Stimulated activated naive CD8-positive, alpha-beta T cell treated with anti-CD3 and anti-CD28 coated beads, Interleukin-15, amount 100 ng/mL, for 72 hours (primary cell): Measurements from ENCODE around the gene SMCO3.
A peak's percentile ranks its signal among the peaks of the same experiment; 100 is the strongest.

Experiments used
- ATAC-seq: fragments of 150-1000 bp; cut with Tn5 transposase; 2 replicates; pipeline ENCODE4 v1.10.0; 2021; ENCODE audit warnings: mild to moderate bottlenecking, moderate library complexity
- DNase-seq, 2 donors: peaks; one replicate each; pipeline ENCODE4 v3.0.0; 2021 to 2022
- H3K27ac Mint-ChIP-seq, 2 donors: one replicate each; pipeline ENCODE4 v1.8.0; 2022; ENCODE audit warnings: mild to moderate bottlenecking in 2 of 2, mixed read lengths in 2 of 2, moderate library complexity in 2 of 2
- H3K27me3 Mint-ChIP-seq: one replicate; pipeline ENCODE4 v1.8.0; 2022; ENCODE audit warnings: mixed read lengths
- H3K4me1 Mint-ChIP-seq: one replicate; pipeline ENCODE4 v1.8.0; 2022; ENCODE audit warnings: mild to moderate bottlenecking, mixed read lengths
- H3K4me3 Mint-ChIP-seq, 2 donors: one replicate each; pipeline ENCODE4 v1.8.0; 2022; ENCODE audit warnings: mild to moderate bottlenecking in 2 of 2, mixed read lengths in 2 of 2, moderate library complexity in 1 of 2
- H3K9me3 Mint-ChIP-seq, 2 donors: one replicate each; pipeline ENCODE4 v1.8.0; 2022; ENCODE audit warnings: mixed read lengths in 2 of 2

Gene SMCO3

DNA sequence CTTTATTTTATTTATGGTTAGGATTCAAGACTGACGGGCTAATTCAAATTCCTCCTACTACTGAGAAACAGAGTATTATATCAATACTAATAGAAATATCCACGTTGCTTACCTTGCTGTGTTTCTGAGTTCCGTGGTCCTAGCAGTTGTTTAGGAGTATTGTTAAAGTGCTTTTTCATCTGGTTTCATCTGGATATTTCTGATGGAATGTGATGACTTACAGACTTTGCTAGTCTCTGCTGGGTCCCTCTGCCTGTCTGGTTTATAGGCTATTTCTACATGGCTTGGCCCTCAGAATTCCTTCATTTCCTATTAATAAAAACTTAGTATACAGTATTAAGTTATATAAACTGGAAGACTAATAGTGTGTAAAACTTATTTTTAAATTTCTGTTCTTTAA lies at the start of gene SMCO3:
Gene SMCO3 (minus strand): TSS at position 169 of the 400 bp plus-strand sequence. CDS start 7,502 bp downstream, outside the sequence.
- DNase-seq (no peak), ATAC-seq (no peak)
- peak within 1 kb of the TSS in 1 of 2 donors; percentile 64 for H3K27ac Mint-ChIP-seq
- peaks cover 10% of the 10 kb centered on the region for H3K27me3 Mint-ChIP-seq
- peaks cover 0 to 9% of the 10 kb centered on the region in 2 donors for H3K9me3 Mint-ChIP-seq
- H3K4me1 Mint-ChIP-seq: peaks cover 17% of the 10 kb centered on the region
- H3K4me3 Mint-ChIP-seq: no peak within 1 kb of the TSS

- H3K27me3 Mint-ChIP-seq: no peaks in the 10 kb centered on the region
- ATAC-seq: no peak
- H3K9me3 Mint-ChIP-seq: peaks cover 26 to 51% of the 10 kb centered on the region in 2 donors
- no peak overlapping the region for H3K4me3 Mint-ChIP-seq
- no peak for DNase-seq
- no peak overlapping the region for H3K27ac Mint-ChIP-seq
- no peaks in the 10 kb centered on the region for H3K4me1 Mint-ChIP-seq
Measured at GRCh38 chr12:14860490-14860889, 46.5 kb upstream of the SMCO3 start.

- Mint-ChIP-seq H3K4me1 (no peaks in the 10 kb centered on the region), H3K4me3 (no peak overlapping the region), H3K27ac (no peak overlapping the region), H3K27me3 (no peaks in the 10 kb centered on the region), H3K9me3 (peaks cover 18 to 42% of the 10 kb centered on the region in 2 donors)
- ATAC-seq (no peak), DNase-seq (no peak)
Measured at GRCh38 chr12:14858513-14858912, 44.5 kb upstream of the SMCO3 start.

- ATAC-seq: no peak
- Mint-ChIP-seq H3K27ac (no peak overlapping the region), H3K4me1 (no peaks in the 10 kb centered on the region), H3K4me3 (no peak overlapping the region), H3K9me3 (peaks cover 8 to 33% of the 10 kb centered on the region in 2 donors), H3K27me3 (no peaks in the 10 kb centered on the region)
- DNase-seq: no peak
Measured at GRCh38 chr12:14854586-14855183, 40.7 kb upstream of the SMCO3 start.

GRCh38 chr12:14853961-14854360 lies 40.0 kb upstream of the SMCO3 start:
- Mint-ChIP-seq H3K4me1 (no peaks in the 10 kb centered on the region), H3K4me3 (no peak overlapping the region), H3K9me3 (peaks cover under 1 to 26% of the 10 kb centered on the region in 2 donors), H3K27me3 (no peaks in the 10 kb centered on the region), H3K27ac (no peak overlapping the region)
- no peak for DNase-seq
- no peak for ATAC-seq

- Mint-ChIP-seq H3K4me1 (no peaks in the 10 kb centered on the region), H3K27me3 (no peaks in the 10 kb centered on the region), H3K27ac (no peak overlapping the region), H3K9me3 (peaks cover 0 to 16% of the 10 kb centered on the region in 2 donors), H3K4me3 (no peak overlapping the region)
- no peak for ATAC-seq
- DNase-seq: no peak
Measured at GRCh38 chr12:14852880-14853279, 38.9 kb upstream of the SMCO3 start.

GRCh38 chr12:14850929-14851663 lies 37.1 kb upstream of the SMCO3 start:
- DNase-seq: no peak
- Mint-ChIP-seq H3K9me3 (peaks cover 0 to 2% of the 10 kb centered on the region in 2 donors), H3K27me3 (no peaks in the 10 kb centered on the region), H3K27ac (no peak overlapping the region), H3K4me1 (peaks cover 11% of the 10 kb centered on the region), H3K4me3 (no peak overlapping the region)
- ATAC-seq: no peak

DNA sequence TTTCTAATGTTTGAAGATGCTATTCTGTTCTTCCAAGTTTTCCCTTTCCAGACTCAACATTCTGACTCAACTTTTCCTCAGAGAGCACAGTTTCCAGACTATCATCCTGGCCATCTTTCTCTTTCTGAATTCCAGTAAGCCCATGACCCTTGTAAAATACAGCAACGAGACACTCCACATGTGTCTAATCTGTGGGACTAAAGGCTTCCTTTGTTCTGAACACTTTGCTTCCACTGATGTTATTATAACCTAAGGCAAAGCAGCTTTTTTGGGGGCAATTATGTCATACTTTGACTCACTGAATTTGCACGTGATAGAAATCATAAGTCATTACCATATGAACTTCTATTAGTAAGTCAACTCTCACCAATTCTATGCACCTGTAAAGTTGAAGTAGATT lies 35.7 kb upstream of the SMCO3 start:
- no peak for DNase-seq
- Mint-ChIP-seq H3K4me3 (no peak overlapping the region), H3K9me3 (no peaks in the 10 kb centered on the region), H3K27ac (no peak overlapping the region), H3K27me3 (no peaks in the 10 kb centered on the region), H3K4me1 (peaks cover 22% of the 10 kb centered on the region)
- ATAC-seq: no peak

- ATAC-seq (no peak), DNase-seq (no peak)
- no peak overlapping the region for H3K27ac Mint-ChIP-seq
- peaks cover 22% of the 10 kb centered on the region for H3K4me1 Mint-ChIP-seq
- no peak overlapping the region for H3K4me3 Mint-ChIP-seq
- no peaks in the 10 kb centered on the region for H3K9me3 Mint-ChIP-seq
- H3K27me3 Mint-ChIP-seq: no peaks in the 10 kb centered on the region
Measured at GRCh38 chr12:14846876-14847580, 33.0 kb upstream of the SMCO3 start.

DNA sequence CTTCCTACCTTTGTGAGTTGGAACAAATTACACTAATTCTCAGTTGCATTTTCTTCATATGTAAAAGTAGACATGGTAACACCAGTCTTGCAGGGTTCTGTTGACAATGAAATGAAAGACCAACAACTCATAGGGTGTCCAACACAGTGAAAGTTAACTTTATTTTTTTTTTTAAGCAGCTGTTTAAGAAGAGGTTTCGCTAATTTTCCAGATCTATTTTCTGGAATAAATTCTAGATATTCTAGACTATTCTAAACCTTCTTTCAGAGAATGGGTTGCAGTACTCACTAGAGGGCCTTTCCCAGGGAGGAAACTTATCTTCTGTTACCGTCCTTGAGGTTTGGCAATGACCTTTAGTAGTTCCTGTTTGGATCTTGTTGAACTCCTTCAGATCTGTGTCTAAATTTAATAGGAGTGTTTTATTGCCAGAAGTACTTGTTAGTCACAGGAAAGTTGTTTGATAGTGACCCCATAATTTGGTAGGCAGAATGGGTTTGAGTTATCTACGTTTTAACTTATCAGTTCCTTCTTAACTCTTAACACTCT lies 32.1 kb upstream of the SMCO3 start:
- H3K4me3 Mint-ChIP-seq: no peak overlapping the region
- ATAC-seq (peak; percentile 46), DNase-seq (no peak)
- peaks cover 22% of the 10 kb centered on the region for H3K4me1 Mint-ChIP-seq
- H3K27me3 Mint-ChIP-seq: no peaks in the 10 kb centered on the region
- no peak overlapping the region for H3K27ac Mint-ChIP-seq
- no peaks in the 10 kb centered on the region for H3K9me3 Mint-ChIP-seq

- H3K4me3 Mint-ChIP-seq: peak overlapping the region; percentile 59 to 60
- peaks cover 22% of the 10 kb centered on the region for H3K4me1 Mint-ChIP-seq
- peak overlapping the region; percentile 94 for H3K27ac Mint-ChIP-seq
- no peaks in the 10 kb centered on the region for H3K9me3 Mint-ChIP-seq
- no peaks in the 10 kb centered on the region for H3K27me3 Mint-ChIP-seq
- DNase-seq: peak; percentile 36 to 38
- ATAC-seq: peak; percentile 55
Measured at GRCh38 chr12:14845350-14845750, 31.4 kb upstream of the SMCO3 start.

DNA sequence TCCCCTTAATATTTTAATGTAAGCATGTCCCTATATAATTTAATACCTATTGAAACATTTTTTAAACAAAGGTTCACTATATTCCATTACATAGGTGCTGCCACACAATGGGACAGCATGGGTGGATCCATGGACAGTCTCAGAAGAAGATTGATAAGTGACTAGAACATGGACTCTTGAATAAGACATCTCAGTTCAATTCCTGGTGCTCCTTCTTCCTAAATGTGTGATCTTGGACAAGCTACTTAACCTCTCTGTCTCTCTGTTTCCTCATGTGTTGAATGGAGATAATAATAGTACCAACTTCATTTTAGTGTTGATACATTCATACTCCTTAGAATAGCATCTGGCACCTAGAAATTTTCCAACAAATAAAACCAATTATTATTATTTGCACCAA lies 30.4 kb upstream of the SMCO3 start:
- H3K27ac Mint-ChIP-seq: no peak overlapping the region

DNA sequence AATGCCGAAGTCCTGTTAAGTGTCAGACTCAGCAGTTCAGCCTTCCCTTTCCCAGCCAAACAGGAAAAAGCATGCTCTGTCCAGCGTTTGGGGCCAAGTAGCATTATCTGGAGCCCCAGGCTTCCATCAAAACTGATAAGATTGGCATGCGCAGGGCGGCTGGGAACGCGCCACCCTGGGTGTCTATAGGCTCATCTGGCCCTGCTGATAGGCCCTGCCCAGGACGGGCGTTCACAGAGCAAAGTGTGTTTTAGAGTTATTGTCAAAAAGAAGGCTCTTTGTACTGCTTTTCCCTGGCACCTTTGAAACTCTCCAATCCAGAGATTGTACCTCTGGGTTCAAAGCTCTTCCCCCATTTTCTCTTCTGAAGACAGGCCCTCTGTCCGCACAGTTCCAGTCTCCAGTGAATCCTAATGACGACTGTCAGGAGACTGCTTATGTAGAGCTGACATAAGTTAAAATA lies 29.5 kb upstream of the SMCO3 start, which contains the start of gene ART4:
Gene ART4 (minus strand): TSS at position 102 of the 463 bp plus-strand sequence. CDS start 413 bp downstream, outside the sequence.
- DNase-seq: no peak
- Mint-ChIP-seq H3K4me1 (peaks cover 22% of the 10 kb centered on the region), H3K4me3 (no peak within 1 kb of the TSS), H3K27ac (no peak within 1 kb of the TSS), H3K27me3 (peaks cover 8% of the 10 kb centered on the region), H3K9me3 (no peaks in the 10 kb centered on the region)
- no peak for ATAC-seq

More for the DNA sequence above, 30.4 kb upstream of the SMCO3 start:
- H3K4me1 Mint-ChIP-seq: peaks cover 22% of the 10 kb centered on the region
- ATAC-seq: no peak
- H3K4me3 Mint-ChIP-seq: no peak overlapping the region
- H3K9me3 Mint-ChIP-seq: no peaks in the 10 kb centered on the region
- H3K27me3 Mint-ChIP-seq: peaks cover 1% of the 10 kb centered on the region
- DNase-seq: no peak

GRCh38 chr12:14842315-14842714 lies 28.3 kb upstream of the SMCO3 start:
- Mint-ChIP-seq H3K27me3 (peaks cover 8% of the 10 kb centered on the region), H3K4me3 (no peak overlapping the region), H3K9me3 (no peaks in the 10 kb centered on the region), H3K27ac (no peak overlapping the region), H3K4me1 (peaks cover 22% of the 10 kb centered on the region)
- ATAC-seq: no peak
- DNase-seq: no peak

DNA sequence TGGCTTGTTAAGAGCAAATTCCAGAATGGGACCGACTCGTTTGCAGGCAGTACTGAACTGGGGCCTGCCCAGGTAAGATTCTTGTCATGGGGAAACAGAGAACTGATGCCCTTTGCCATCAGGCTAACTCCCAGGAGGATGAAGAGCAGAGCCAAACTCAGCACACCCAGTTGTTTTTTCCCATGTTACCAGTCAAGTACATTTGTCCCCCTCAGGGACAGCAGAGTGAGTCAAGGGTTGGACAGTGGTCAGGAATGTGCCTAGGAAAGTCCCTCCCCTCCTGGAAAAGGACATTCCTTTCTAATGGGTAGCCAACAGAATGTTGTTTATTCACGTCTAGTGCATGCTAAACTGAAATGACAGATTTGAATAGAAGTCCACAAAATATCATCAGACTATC lies 27.8 kb upstream of the SMCO3 start:
- Mint-ChIP-seq H3K4me1 (peaks cover 18% of the 10 kb centered on the region), H3K4me3 (no peak overlapping the region)
- no peak for ATAC-seq

More for the DNA sequence above, 27.8 kb upstream of the SMCO3 start:
- H3K27me3 Mint-ChIP-seq: peaks cover 8% of the 10 kb centered on the region
- no peak for DNase-seq
- no peaks in the 10 kb centered on the region for H3K9me3 Mint-ChIP-seq
- H3K27ac Mint-ChIP-seq: no peak overlapping the region
